Measurements from ENCODE around the gene TIMM10. TPM values are rescaled to one million over a fixed set of nuclear protein-coding genes. Genes with fewer than 3 reads are reported as not detected.

Gene TIMM10
- polyA plus RNA-seq, 3 donors, result 30.4 to 62.1 (median 58.3) TPM

DNA sequence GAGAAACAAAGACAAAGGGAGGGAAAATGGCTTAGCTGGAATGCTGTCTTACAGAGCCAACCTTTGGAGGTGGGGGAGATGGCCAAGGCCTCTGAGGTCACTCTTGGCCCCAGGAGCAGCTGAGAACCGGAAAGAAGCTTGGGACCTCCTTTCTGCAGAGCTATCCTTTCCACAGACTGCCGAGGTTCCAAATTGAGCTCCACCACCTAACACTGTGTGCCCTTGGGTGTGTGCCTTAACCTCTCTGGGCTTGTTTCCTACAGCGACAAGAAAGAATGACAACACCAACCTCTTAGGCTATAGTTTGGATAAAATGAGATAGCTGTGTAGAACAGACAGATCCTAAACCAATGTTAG lies 47.0 kb downstream of the TIMM10 start:
- intact Hi-C loops (cut with micrococcal nuclease), result loop anchor here (5.0 kb wide), 1 partner anchor 136 kb away; no protein-coding TSS in a partner anchor
- Histone ChIP-seq H3K9me3 (replicated peaks in 1 of 2; ENCODE audit: control insufficient read depth in 1 of 2, insufficient read depth in 1 of 2, low read length in 2 of 2) (no peaks in the 10 kb centered on the region), H3K27me3 (ENCODE audit: control insufficient read depth in 2 of 2, insufficient read depth in 2 of 2, low read length in 2 of 2) (peaks cover 7 to 14% of the 10 kb centered on the region in 2 donors), H3K4me2 (replicated peaks; ENCODE audit: extremely low read depth, low read length, poor library complexity, severe bottlenecking) (peak overlapping the region; percentile 86), H3K79me2 (ENCODE audit: insufficient read depth, low read length) (no peaks in the 10 kb centered on the region), H3K27ac (ENCODE audit: low read depth in 1 of 2, low read length in 2 of 2) (no peak overlapping the region), H3K9ac (ENCODE audit: insufficient read depth, low read length, poor library complexity, severe bottlenecking) (no peak overlapping the region), H3K36me3 (replicated peaks in 1 of 2; ENCODE audit: control insufficient read depth in 1 of 2, insufficient read depth in 2 of 2, low read length in 2 of 2) (peaks cover 3 to 13% of the 10 kb centered on the region in 2 donors), H2AFZ (ENCODE audit: insufficient read depth, low read depth, low read length, poor library complexity, severe bottlenecking) (no peak overlapping the region), H3K4me1 (ENCODE audit: control insufficient read depth in 1 of 2, insufficient read depth in 2 of 2, low read length in 2 of 2) (peaks cover 47 to 49% of the 10 kb centered on the region in 2 donors), H4K20me1 (ENCODE audit: insufficient read depth, low read length) (no peaks in the 10 kb centered on the region), H3K4me3 (replicated peaks in 1 of 3; ENCODE audit: low read depth in 2 of 3, low read length in 3 of 3) (peak overlapping the region in 1 of 3 experiments; percentile 72)
- H3K27me3 Mint-ChIP-seq (ENCODE audit: low read depth in 3 of 3), result peaks cover 12 to 27% (median 15%) of the 10 kb centered on the region in 3 donors
- H3K27ac Mint-ChIP-seq, result peak overlapping the region in 2 of 7 donors; percentile 33 to 41
- peaks cover 0 to 7% (median 2%) of the 10 kb centered on the region in 7 donors for H3K9me3 Mint-ChIP-seq
- H3K4me3 Mint-ChIP-seq, result peak overlapping the region; percentile 41 to 80
- WGBS (ENCODE audit: insufficient coverage), result 89% methylated on average over 1 of the region's 3 CpGs
- TF ChIP-seq, protein P1, sequence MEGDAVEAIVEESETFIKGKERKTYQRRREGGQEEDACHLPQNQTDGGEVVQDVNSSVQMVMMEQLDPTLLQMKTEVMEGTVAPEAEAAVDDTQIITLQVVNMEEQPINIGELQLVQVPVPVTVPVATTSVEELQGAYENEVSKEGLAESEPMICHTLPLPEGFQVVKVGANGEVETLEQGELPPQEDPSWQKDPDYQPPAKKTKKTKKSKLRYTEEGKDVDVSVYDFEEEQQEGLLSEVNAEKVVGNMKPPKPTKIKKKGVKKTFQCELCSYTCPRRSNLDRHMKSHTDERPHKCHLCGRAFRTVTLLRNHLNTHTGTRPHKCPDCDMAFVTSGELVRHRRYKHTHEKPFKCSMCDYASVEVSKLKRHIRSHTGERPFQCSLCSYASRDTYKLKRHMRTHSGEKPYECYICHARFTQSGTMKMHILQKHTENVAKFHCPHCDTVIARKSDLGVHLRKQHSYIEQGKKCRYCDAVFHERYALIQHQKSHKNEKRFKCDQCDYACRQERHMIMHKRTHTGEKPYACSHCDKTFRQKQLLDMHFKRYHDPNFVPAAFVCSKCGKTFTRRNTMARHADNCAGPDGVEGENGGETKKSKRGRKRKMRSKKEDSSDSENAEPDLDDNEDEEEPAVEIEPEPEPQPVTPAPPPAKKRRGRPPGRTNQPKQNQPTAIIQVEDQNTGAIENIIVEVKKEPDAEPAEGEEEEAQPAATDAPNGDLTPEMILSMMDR (IDR thresholded peaks at IDR 0.05), result no peak
- H3K36me3 Mint-ChIP-seq, result peaks cover 8 to 16% of the 10 kb centered on the region in 2 donors
- no peak for DNase-seq
- peaks cover 49% of the 10 kb centered on the region for H3K4me1 Mint-ChIP-seq

DNA sequence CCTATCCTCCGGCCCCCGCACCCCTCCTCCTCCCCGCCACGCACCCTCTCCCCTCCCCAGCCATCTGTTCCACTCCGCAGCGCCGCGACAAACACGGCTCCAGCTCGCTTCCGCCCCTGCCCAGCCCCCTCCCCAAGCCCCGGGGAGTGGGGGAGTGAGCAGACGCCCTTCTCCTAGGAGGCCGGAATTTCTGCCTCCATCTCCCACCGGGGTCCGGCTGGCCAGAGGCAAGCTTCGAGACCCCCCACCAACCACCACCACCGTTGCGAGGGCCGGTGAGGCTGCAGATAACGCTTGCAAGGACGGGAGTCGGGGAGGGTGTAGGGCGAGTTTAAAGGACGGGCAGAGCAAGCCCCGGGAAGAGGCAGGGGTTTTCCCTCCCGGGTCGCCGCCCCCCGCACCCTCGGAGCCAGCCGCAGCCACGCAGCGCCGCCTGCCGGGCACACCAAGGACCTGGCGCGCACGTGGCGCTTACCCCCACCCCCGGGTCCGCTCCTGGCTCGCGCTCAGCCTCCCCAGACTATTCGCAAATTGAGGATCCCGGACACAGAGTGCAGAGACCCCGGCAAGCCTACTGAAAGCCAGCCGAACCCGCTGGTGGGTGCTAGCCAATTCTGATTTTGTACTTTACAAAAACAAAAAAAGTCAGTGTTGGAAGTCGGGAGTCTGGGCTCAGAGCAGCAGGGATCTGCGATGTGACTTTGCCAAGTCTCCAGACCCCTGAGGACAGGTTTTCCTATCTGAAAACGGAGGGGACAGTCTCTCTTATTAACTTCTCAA lies 47.6 kb downstream of the TIMM10 start:
- Histone ChIP-seq H3K27me3 (ENCODE audit: control insufficient read depth in 2 of 2, insufficient read depth in 2 of 2, low read length in 2 of 2) (peaks cover 7 to 14% of the 10 kb centered on the region in 2 donors), H3K27ac (ENCODE audit: low read depth in 1 of 2, low read length in 2 of 2) (no peak overlapping the region), H3K79me2 (ENCODE audit: insufficient read depth, low read length) (no peaks in the 10 kb centered on the region), H3K9ac (ENCODE audit: insufficient read depth, low read length, poor library complexity, severe bottlenecking) (peak overlapping the region; percentile 29), H3K4me1 (ENCODE audit: control insufficient read depth in 1 of 2, insufficient read depth in 2 of 2, low read length in 2 of 2) (peaks cover 47 to 49% of the 10 kb centered on the region in 2 donors), H2AFZ (ENCODE audit: insufficient read depth, low read depth, low read length, poor library complexity, severe bottlenecking) (peak overlapping the region; percentile 72), H4K20me1 (ENCODE audit: insufficient read depth, low read length) (no peaks in the 10 kb centered on the region), H3K4me2 (replicated peaks; ENCODE audit: extremely low read depth, low read length, poor library complexity, severe bottlenecking) (peak overlapping the region; percentile 86), H3K4me3 (replicated peaks in 1 of 3; ENCODE audit: low read depth in 2 of 3, low read length in 3 of 3) (peak overlapping the region in 2 of 3 experiments; percentile 28 to 72), H3K9me3 (replicated peaks in 1 of 2; ENCODE audit: control insufficient read depth in 1 of 2, insufficient read depth in 1 of 2, low read length in 2 of 2) (no peaks in the 10 kb centered on the region), H3K36me3 (replicated peaks in 1 of 2; ENCODE audit: control insufficient read depth in 1 of 2, insufficient read depth in 2 of 2, low read length in 2 of 2) (peaks cover 0 to 8% of the 10 kb centered on the region in 2 donors)
- Mint-ChIP-seq H3K36me3 (peaks cover 2 to 11% of the 10 kb centered on the region in 2 donors), H3K9me3 (peaks cover 0 to 7% (median 2%) of the 10 kb centered on the region in 7 donors), H3K27me3 (ENCODE audit: low read depth in 3 of 3) (peaks cover 12 to 28% (median 18%) of the 10 kb centered on the region in 3 donors), H3K27ac (peak overlapping the region in 2 of 7 donors; percentile 33 to 41), H3K4me3 (peak overlapping the region; percentile 69 to 80), H3K4me1 (peaks cover 49% of the 10 kb centered on the region)
- DNase-seq, result peak in 2 of 3 donors; percentile 29 to 52
- TF ChIP-seq, protein P1 (IDR thresholded peaks at IDR 0.05), result peak; percentile 94
- intact Hi-C loops (cut with micrococcal nuclease), result loop anchor here (5.0 kb wide), 1 partner anchor 136 kb away; no protein-coding TSS in a partner anchor
- WGBS (ENCODE audit: insufficient coverage), result 4% methylated on average over 28 of the region's 52 CpGs
